NCI-H345 treated with DMSO at 0.1 percent for 48 hours (cell line): ENCODE results near the gene TRIM7.
"Not testable (repeated sequence)": the region's sequence is repeated elsewhere in the genome, so short reads cannot be mapped to it uniquely, and the experiment has no call there.

ENCODE experiments used
- DNase-seq: peaks from one replicate; lab custom pipeline; 2025; ENCODE audit not compliant: unreplicated experiment; lab: John Stamatoyannopoulos, UW

The TRIM7 gene

GRCh38 chr5:181173420-181174342, 31.3 kb downstream of the TRIM7 start:
- no peak for DNase-seq

DNA sequence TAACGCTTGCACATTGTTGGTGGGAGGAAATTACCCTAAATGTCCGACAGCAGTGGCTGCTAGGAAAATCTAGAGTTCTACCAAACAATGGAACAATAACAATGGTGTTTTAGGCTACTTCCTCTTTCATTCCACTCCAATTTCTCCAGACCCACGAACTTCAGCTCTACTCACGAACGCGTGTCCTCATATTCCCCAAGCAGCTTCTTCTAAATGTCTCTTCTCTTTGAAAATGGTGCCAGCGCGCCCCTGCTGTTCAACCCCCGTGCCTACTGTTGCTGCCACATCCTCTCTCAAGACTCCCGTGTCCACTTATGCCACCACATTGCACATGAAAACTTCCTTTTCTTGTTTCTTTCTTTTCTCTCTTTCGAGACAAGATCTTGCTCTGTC, 32.0 kb downstream of the TRIM7 start:
- DNase-seq, result no peak

- no peak for DNase-seq
Observed at GRCh38 chr5:181171782-181172181, 33.2 kb downstream of the TRIM7 start.

DNA sequence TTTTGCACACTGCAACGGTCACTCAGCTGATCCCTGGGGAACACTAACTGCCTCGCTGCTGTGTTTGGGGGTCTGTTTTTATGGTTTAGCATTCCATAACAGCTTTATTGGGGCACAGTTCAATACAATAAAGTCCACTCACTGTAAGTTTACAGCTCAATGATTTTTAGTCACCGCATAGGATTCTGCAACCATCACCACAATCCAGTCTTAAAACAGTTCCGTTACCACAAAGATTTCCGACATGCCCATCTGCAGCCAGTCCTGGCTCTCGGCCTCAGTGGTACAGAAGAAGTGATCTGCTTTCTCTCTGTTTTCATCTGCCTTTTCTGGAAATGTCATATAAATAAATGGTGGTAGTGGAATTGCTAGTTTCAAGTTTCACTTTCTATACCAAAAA, 34.0 kb downstream of the TRIM7 start:
- DNase-seq, result no peak

DNA sequence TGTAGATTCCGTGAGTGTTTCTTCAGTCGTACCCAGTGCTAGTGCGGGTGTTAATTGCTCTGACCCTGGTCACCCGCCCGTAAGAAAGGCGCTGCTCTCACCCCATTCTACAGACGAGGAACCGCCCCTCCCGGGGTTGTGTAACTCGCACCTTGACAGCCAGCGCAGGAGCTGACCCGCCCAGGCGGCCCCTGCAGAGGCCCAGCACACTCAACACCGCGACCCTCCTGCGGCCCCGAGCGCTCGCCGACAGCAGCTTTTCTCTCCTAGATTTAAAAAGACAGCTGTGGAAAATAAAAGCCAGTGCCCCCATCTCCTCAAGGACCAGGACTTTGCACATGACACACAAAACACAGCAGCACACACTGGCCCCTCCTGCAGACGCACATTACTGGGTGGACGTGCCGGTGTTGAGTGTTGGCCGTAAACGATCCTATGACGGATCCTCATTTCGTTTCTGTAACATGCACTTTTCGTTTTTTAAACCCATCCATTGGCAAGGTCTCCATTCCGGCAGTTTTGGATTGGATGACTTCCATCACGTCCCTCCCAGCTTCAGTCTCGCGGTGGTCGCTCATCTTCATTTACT, 34.7 kb downstream of the TRIM7 start:
- no peak for DNase-seq

DNA sequence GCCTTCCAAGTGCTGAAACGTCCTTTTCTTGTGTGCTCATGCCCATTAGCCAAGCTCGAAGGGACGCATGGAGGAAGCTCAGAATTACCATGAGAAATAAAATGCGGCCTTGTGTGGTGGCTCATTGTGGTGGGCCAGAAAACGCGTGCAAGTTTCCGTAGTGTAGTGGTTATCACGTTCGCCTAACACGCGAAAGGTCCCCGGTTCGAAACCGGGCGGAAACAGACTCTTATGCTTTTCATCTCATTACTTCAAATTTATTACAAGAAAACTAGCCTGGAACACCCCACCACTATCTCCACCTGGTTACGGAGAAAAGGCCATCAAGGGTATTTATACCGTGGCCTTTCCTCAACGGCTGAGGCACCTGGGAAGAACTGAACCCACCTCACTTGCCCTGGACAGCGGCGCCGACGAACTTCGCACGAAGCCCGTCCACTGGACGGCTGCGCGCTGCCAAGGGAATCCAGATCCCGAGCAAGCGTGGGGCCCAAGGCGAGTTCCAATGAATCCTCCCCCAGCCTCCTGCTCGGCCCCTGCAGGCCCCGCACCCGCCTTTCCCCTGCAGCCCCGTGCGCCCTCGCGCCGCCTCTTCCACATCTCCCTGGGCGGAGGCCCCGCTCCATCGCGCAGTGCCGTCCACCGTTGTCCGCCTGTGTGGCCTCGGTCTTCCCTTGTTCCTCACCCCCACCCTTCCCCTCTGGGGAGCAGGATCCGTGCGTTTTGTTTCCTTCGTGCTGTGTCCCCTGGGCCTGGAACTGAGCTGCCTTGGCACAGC, 35.3 kb downstream of the TRIM7 start:
- DNase-seq, result not testable (repeated sequence)

- no peak for DNase-seq
Observed at GRCh38 chr5:181168595-181169118, 36.3 kb downstream of the TRIM7 start.

DNA sequence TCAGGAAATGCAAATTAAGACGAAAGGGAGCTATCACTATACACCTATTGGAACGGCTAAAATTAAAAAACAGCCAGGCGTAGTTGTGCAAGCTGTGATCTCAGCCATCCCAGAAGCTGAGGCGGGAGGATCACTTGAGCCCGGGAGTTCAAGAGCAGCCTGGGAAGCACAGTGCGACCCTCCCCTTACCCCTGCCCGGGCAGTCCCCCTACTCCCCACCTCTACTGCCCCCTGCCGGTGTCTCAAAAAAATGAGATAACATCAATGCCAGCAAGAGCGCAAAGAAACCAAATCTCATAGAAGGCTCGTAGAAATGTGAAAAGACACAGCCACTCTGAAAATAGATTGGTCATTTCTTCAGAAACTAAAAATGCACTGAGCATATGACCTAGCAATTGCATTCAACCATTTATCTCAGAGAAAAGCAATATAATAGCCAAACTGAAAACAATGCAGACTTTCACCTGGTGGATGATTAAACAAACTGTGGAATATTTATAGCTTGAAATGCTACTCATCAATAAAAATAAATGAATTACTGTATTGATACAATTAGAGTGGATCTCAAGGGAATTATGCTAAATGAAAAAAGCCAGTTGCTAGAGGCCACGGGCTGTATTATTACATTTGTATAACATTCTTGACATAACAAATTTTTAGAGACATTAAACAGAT, 37.0 kb downstream of the TRIM7 start:
- DNase-seq, result peak; percentile 24

DNA sequence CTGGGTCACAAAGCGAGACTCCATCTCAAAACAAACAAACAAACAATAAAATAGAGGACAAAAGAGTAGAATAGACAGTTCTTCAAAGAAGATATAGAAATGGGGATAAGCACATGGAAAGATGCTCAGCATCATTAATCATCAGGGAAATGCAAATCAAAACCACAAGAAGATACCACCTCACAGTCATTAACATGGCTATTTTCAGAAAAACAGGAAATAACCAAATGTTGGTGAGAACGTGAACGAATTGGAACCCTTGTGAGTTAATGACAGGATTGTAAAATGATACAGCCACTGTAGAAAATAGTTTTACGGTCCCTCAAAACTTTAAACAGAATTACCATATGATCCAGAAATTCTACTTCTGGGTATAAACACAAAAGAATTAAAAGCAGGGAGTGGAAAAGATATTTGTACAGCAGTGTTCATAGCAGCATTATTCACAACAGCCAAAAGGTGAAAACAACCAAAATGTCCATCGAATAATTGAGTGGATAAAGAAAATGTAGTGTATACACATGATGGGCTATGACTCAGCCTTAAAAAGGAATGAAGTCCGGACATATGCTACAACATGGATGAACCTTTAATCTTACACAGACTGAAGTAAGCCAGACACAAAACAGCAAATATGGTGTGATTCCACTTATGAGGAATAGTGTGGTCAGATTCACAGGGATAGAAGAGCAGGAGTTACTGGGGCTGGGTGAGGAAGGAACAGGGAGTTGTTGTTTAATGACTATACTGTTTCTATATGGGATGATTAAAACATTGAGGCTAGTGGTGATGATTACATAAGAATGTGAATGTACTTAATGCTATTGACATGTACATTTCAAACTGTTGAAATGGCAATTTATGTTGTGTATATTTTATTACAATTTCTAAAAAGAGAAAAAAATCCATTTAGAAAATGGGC, 37.9 kb downstream of the TRIM7 start:
- DNase-seq, result no peak

DNA sequence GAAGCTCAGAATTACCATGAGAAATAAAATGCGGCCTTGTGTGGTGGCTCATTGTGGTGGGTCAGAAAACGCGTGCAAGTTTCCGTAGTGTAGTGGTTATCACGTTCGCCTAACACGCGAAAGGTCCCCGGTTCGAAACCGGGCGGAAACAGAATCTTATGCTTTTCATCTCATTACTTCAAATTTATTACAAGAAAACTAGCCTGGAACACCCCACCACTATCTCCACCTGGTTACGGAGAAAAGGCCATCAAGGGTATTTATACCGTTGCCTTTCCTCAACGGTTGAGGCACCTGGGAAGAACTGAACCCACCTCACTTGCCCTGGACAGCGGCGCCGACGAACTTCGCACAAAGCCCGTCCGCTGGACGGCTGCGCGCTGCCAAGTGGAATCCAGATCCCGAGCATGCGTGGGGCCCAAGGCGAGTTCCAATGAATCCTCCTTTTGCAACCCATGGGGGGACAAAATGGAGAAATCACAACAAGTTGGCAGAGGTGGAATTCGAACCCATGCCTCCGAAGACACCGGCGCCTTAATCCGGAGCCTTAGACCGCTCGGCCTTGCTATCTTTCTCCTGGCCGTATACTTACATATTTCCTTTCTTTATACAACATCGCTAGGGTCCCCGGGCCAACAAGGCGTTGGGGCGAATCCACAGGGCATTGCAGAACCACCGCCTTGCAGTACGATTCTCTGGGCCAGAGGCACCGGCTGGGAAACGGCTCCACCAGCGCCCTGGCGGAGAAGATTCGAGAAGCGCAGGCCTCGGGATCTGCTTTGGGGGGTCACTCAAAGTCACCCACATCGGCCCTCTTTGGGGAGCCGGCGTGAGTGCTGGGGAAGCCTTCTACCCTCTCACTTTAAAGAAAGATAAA, 40.7 kb downstream of the TRIM7 start:
- no peak for DNase-seq

DNA sequence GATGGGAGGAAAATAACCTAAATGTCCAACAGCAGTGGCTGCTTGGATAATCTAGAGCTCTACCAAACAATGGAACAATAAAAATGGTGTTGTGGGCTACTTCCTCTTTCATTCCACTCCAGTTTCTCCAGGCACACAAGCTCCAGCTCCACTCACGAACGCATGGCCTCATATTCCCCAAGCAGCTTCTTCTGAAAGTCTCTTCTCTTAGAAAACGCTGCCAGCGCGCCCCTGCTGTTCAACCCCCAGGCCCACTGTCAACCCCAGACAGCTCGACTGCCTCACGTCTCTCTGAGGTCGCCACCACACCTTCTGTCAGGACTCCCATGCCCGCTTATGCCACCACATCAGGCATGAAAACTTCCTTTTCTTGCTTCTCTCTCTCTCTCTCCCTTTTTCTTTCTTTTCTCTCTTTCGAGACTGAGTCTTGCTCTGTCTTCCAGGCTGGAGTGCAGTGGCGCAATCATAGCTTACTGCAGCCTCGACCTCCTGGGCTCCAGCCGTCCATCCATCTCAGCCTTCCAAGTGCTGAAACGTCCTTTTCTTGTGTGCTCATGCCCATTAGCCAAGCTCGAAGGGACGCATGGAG, 41.4 kb downstream of the TRIM7 start:
- DNase-seq, result no peak

- no peak for DNase-seq
Observed at GRCh38 chr5:181161534-181162175, 43.3 kb downstream of the TRIM7 start.

DNA sequence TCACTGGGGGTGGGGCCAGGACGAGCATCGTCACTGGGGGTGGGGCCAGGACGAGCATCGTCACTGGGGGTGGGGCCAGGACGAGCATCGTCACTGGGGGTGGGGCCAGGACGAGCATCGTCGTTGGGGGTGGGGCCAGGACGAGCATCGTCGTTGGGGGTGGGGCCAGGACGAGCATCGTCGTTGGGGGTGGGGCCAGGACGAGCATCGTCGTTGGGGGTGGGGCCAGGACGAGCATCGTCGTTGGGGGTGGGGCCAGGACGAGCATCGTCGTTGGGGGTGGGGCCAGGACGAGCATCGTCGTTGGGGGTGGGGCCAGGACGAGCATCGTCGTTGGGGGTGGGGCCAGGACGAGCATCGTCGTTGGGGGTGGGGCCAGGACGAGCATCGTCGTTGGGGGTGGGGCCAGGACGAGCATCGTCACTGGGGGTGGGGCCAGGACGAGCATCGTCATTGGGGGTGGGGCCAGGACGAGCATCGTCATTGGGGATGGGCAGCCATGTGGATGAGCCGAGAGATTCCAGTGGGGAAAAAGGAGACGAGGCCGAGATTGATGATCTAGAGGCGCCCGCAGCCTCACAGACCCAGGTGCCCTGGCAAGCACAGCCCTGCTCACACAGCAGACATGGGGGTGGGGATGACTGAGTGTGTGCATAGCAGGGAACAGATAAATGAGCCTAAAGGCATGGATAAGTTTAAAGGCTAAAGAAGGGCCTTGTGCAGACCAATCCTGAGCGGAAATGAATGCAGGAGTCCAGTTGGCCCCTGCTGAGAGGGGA, 44.1 kb downstream of the TRIM7 start:
- peak; percentile 45 for DNase-seq

GRCh38 chr5:181160152-181160754, 44.7 kb downstream of the TRIM7 start:
- DNase-seq, result peak; percentile 13

GRCh38 chr5:181159286-181160151, 45.5 kb downstream of the TRIM7 start:
- peak; percentile 62 for DNase-seq

GRCh38 chr5:181158869-181159268, 46.1 kb downstream of the TRIM7 start:
- DNase-seq, result no peak
